Thyroid gland (tissue), 4 donors: ENCODE measurements around the gene RASA3.

Source experiments
- CTCF ChIP-seq, 6 experiments: fragments of 200-600 bp in 3 of 6; fragments of 450-650 bp in 3 of 6; sonication (generic) in 3 of 6; IDR thresholded peaks; one replicate each; pipeline ENCODE4 v1.5.1; 2016 to 2019; ENCODE audit warnings: antibody characterized with exemption in 6 of 6, mild to moderate bottlenecking in 2 of 6, inconsistent platforms in 1 of 6, moderate library complexity in 1 of 6
- POLR2A ChIP-seq, 2 donors: fragments of 450-650 bp; IDR thresholded peaks; one replicate each; pipeline ENCODE4 v1.6.1; 2017; ENCODE audit warnings: antibody characterized with exemption in 2 of 2, mild to moderate bottlenecking in 2 of 2, moderate library complexity in 1 of 2

- TF ChIP-seq CTCF (IDR thresholded peaks at IDR 0.05) (no peak), POLR2A (IDR thresholded peaks at IDR 0.05) (no peak)
These were observed 622 bp downstream of the RASA3 start for GRCh38 chr13:114131583-114132418.
